Heart left ventricle (tissue), 13 donors: Measurements from ENCODE around the gene DSCAM.

Experiments
- POLR2A ChIP-seq, 2 donors: fragments of 450-650 bp; IDR thresholded peaks; one replicate each; pipeline ENCODE4 v1.6.1; 2017; ENCODE audit warnings: antibody characterized with exemption in 2 of 2, mild to moderate bottlenecking in 2 of 2, moderate library complexity in 2 of 2
- TF ChIP-seq, protein P1 (sequence below), 12 donors: fragments of 200-600 bp; sonication (generic) in 4 of 12; IDR thresholded peaks; one replicate each; pipeline versions ENCODE4 v1.5.0 to v1.8.0; 2018 to 2022; ENCODE audit warnings: antibody characterized with exemption in 12 of 12, mild to moderate bottlenecking in 5 of 12
- donor health status: ischemic (EF 13 %, LVEDD 7.1; RV severe dilation, severe dysfunction).
- donor health status: DM: no; HTN: yes; CAD: no.
- donor health status: DM: no; HTN: no; CAD: no.
- donor health status: ischemic (EF 25% LVEDD 6.9; RV normal size, moderate dysfunction).
- donor health status: ischemic (EF 25% LVEDD 5.7; RV mildly dilated, moderate dysfunction).
- donor health status: ischemic (EF 35%, LVEDD 5.7; RV mildly dilated, moderate dysfunction).
- donor health status: nonischemic (EF 11% LVEDD 7.7; RV severe dilation, severe dysfunction).
- donor health status: DM: yes; HTN: yes; CAD: no.
- donor health status: PGD.
- donor health status: ischemic (EF 29% LVEDD 5.4; RV normal size, mild dysfunction).
- donor health status: nonischemic (EF 23%, LVEDD 6.1; RV moderate dilation, normal function).

DNA sequence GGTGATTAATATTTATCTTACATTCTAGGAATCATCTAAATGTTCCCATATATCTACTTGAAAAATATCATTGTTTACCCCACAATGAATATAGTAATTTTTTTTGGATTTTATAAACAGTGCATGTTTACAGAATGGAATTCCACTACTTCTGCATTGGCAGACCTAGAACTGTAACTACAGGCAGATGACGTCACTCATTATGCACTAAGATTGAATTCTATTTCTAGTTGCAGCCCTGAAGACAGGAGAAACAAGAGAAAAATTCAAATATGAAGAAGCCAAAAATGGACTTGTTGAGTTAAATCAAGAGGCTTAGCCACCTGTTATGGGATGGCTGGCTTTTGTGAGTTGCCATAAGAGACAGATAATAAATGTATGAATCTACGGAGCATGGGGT lies 615.0 kb downstream of the DSCAM start:
- TF ChIP-seq, protein P1, sequence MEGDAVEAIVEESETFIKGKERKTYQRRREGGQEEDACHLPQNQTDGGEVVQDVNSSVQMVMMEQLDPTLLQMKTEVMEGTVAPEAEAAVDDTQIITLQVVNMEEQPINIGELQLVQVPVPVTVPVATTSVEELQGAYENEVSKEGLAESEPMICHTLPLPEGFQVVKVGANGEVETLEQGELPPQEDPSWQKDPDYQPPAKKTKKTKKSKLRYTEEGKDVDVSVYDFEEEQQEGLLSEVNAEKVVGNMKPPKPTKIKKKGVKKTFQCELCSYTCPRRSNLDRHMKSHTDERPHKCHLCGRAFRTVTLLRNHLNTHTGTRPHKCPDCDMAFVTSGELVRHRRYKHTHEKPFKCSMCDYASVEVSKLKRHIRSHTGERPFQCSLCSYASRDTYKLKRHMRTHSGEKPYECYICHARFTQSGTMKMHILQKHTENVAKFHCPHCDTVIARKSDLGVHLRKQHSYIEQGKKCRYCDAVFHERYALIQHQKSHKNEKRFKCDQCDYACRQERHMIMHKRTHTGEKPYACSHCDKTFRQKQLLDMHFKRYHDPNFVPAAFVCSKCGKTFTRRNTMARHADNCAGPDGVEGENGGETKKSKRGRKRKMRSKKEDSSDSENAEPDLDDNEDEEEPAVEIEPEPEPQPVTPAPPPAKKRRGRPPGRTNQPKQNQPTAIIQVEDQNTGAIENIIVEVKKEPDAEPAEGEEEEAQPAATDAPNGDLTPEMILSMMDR (IDR thresholded peaks at IDR 0.05): no peak
- no peak for TF ChIP-seq POLR2A (IDR thresholded peaks at IDR 0.05)
